ENCODE results near the gene APOC3. TPM values are rescaled to one million over a fixed set of nuclear protein-coding genes. Genes with fewer than 3 reads are reported as not detected.

The APOC3 gene
- total and polyA plus RNA-seq, 10 of the 15 experiments (the other 5 are each of a cell fraction or from before 2014, with no cell fraction given): 1.9 TPM; not detected in 9

- TF ChIP-seq BCL3 (IDR thresholded peaks at IDR 0.05; ENCODE audit: borderline replicate concordance, insufficient read depth, low read depth, low read length, poor library complexity, severe bottlenecking) (no peak), RBBP5 (conservative IDR thresholded peaks at IDR 0.05) (no peak), SP1 (IDR thresholded peaks at IDR 0.05; ENCODE audit: low read depth, low read length) (no peak), DPF2 (IDR thresholded peaks at IDR 0.05) (no peak), RAD21 (IDR thresholded peaks at IDR 0.05; ENCODE audit: insufficient read depth, low read depth, low read length) (peak; percentile 71), CHD4 (IDR thresholded peaks at IDR 0.05) (no peak), USF1 (IDR thresholded peaks at IDR 0.05; ENCODE audit: borderline replicate concordance, extremely low read length, insufficient read depth, low read depth, low read length) (no peak)
These were observed 38.5 kb upstream of the APOC3 start (continued) for GRCh38 chr11:116791002-116791812.

GRCh38 chr11:116791813-116792143 is 37.9 kb upstream of the APOC3 start, which contains the start of gene APOA5:
TSS of gene APOA5 (minus strand) at chr11:116791879. CDS start at chr11:116791860, 19 bp downstream.
- WGBS (ENCODE audit: insufficient coverage, insufficient replicate concordance, low lambda C conversion rate, missing lambda C conversion rate): 41% methylated on average over 7 of the region's 7 CpGs
- TF ChIP-seq SKIL (IDR thresholded peaks at IDR 0.05; ENCODE audit: low read depth, poor library complexity, severe bottlenecking) (no peak), GATAD2B (conservative IDR thresholded peaks at IDR 0.05; ENCODE audit: low read depth) (no peak), ATF7 (IDR thresholded peaks at IDR 0.05; ENCODE audit: low read depth) (no peak), FOS (IDR thresholded peaks at IDR 0.05; ENCODE audit: borderline replicate concordance, extremely low read depth, insufficient read length) (no peak), ETV6 (conservative IDR thresholded peaks at IDR 0.05 in 1 of 2, IDR thresholded peaks at IDR 0.05 in 1 of 2; ENCODE audit: borderline replicate concordance in 1 of 2, low read depth in 1 of 2) (no peak), RAD51 (IDR thresholded peaks at IDR 0.05) (no peak), PML (IDR thresholded peaks at IDR 0.05; ENCODE audit: low read length) (no peak), RBBP5 (conservative IDR thresholded peaks at IDR 0.05) (no peak), YBX1 (IDR thresholded peaks at IDR 0.05) (no peak), TCF7 (IDR thresholded peaks at IDR 0.05; ENCODE audit: borderline replicate concordance) (no peak), KAT2A (conservative IDR thresholded peaks at IDR 0.05; ENCODE audit: control insufficient read depth, low read depth, low read length) (no peak), MXI1 (IDR thresholded peaks at IDR 0.05; ENCODE audit: low read depth, low read length) (no peak)

More at GRCh38 chr11:116791813-116792143, 37.9 kb upstream of the APOC3 start, which contains the start of gene APOA5:
- no peak within 1 kb of the TSS for H3K27ac ChIP-seq (ENCODE audit: control insufficient read depth, insufficient read depth)
- RAD21 ChIA-PET (ENCODE audit: unreplicated experiment): interaction anchor here (0.6 to 3.5 kb wide), 19 partner anchors 9 to 439 kb away, joined by 3 to 56 read pairs (median 4); partner anchors contain the start of gene APOA1
- in situ Hi-C loops (cut with MboI) (no loop called here), intact Hi-C loops (cut with micrococcal nuclease; ENCODE audit: unreplicated experiment) (loop anchor here (1.0 to 5.0 kb wide), 3 partner anchors 45 to 436 kb away; no protein-coding TSS in a partner anchor)
- CTCF ChIA-PET: interaction anchor here (0.6 to 10.9 kb wide), 37 partner anchors 8 to 435 kb away, joined by 3 to 183 read pairs (median 5); partner anchors contain the start of genes APOA1, APOA4, BUD13 and SIDT2
- FAIRE-seq (no peak), DNase-seq (ENCODE audit: low read depth, low spot score) (no peak), ATAC-seq (no peak)
- peaks cover 12% of the 10 kb centered on the region for H3K4me1 ChIP-seq (ENCODE audit: control insufficient read depth, insufficient read depth, low read length)
- H3K9me3 ChIP-seq (replicated peaks; ENCODE audit: control insufficient read depth, insufficient read depth, low read length): no peaks in the 10 kb centered on the region
- no peaks in the 10 kb centered on the region for H3K36me3 ChIP-seq (ENCODE audit: control insufficient read depth in 2 of 2, insufficient read depth in 2 of 2, low read length in 1 of 2)
- BruUV-seq (replicated peaks): no TSS peak
- POLR2A ChIA-PET: interaction anchor here (1.7 kb wide), 1 partner anchor 44 kb away, joined by 9 read pairs; no protein-coding TSS in a partner anchor
- no peaks in the 10 kb centered on the region for H4K20me1 ChIP-seq (ENCODE audit: control insufficient read depth, insufficient read depth)
- H2AFZ ChIP-seq (ENCODE audit: control insufficient read depth, low read depth, low read length): peak within 1 kb of the TSS; percentile 63
- no peak within 1 kb of the TSS for H3K9ac ChIP-seq (ENCODE audit: control insufficient read depth, insufficient read depth, low read length)
- H3K79me2 ChIP-seq (ENCODE audit: control insufficient read depth, insufficient read depth, low read length): peaks cover 13% of the 10 kb centered on the region
- H3K4me2 ChIP-seq (ENCODE audit: control insufficient read depth, insufficient read depth): no peak within 1 kb of the TSS; the same call in 1 of the 2 replicates
- H3K27me3 ChIP-seq (replicated peaks in 1 of 2; ENCODE audit: control insufficient read depth in 2 of 2, insufficient read depth in 2 of 2, low read length in 1 of 2): no peaks in the 10 kb centered on the region
- SMC1A ChIA-PET (ENCODE audit: uncharacterized antibody, unreplicated experiment): interaction anchor here (1.0 to 7.5 kb wide), 9 partner anchors 24 to 318 kb away, joined by 3 to 46 read pairs (median 3); no protein-coding TSS in a partner anchor
- no peak within 1 kb of the TSS for H3K4me3 ChIP-seq
